Measurements from ENCODE around the gene PEX26. TPM values are rescaled to one million over a fixed set of nuclear protein-coding genes. Genes with fewer than 3 reads are reported as not detected.

PEX26 gene
- total RNA-seq, 1 donor from 2014 or later: 44.9 TPM

DNA sequence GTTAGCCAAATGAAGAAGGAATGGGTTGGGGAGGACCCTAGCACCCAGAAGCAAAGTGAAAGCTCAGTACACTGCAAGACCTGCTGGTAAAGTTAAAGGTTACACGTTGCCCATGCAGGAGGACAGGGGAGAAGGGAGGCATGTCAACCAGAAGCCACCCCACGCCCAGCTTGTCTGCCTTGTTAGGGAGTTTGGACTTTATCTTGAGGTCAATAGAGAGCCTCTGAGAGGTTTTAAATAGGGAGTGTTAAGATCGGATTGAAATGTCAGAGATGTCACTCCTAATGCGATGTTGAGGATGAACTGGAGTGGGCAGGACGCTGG, 18.7 kb upstream of the PEX26 start:
- Mint-ChIP-seq H3K4me1 (peaks cover 73% of the 10 kb centered on the region), H3K4me3 (no peak overlapping the region), H3K27me3 (ENCODE audit: low read depth) (no peaks in the 10 kb centered on the region), H3K36me3 (ENCODE audit: low read depth) (no peaks in the 10 kb centered on the region), H3K27ac (ENCODE audit: unreplicated experiment) (no peak overlapping the region), H3K9me3 (peaks cover 2% of the 10 kb centered on the region)
- DNase-seq (ENCODE audit: low read depth, low spot score): no peak
- TF ChIP-seq, protein P1, sequence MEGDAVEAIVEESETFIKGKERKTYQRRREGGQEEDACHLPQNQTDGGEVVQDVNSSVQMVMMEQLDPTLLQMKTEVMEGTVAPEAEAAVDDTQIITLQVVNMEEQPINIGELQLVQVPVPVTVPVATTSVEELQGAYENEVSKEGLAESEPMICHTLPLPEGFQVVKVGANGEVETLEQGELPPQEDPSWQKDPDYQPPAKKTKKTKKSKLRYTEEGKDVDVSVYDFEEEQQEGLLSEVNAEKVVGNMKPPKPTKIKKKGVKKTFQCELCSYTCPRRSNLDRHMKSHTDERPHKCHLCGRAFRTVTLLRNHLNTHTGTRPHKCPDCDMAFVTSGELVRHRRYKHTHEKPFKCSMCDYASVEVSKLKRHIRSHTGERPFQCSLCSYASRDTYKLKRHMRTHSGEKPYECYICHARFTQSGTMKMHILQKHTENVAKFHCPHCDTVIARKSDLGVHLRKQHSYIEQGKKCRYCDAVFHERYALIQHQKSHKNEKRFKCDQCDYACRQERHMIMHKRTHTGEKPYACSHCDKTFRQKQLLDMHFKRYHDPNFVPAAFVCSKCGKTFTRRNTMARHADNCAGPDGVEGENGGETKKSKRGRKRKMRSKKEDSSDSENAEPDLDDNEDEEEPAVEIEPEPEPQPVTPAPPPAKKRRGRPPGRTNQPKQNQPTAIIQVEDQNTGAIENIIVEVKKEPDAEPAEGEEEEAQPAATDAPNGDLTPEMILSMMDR (conservative IDR thresholded peaks at IDR 0.05): no peak

DNA sequence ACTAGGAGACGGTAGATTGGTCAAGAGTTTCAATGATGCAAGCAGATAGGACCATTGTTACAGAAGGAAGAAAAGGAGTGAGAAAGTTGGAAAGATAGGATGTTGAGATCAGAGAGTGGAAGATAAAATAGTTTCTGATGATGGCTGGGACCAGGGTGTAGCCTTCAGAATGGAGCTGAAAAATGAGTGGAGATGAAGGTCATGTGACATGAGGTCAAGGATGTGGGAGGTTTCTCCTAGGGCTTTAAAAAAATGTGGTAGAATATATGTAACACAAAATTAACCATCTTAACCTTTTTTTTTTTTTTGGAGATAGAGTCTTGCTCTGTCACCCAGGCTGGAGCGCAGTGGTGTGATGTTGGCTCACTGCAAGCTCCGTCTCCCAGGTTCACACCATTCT, 18.3 kb upstream of the PEX26 start:
- peaks cover 73% of the 10 kb centered on the region for H3K4me1 Mint-ChIP-seq
- DNase-seq (ENCODE audit: low read depth, low spot score): no peak
- H3K9me3 Mint-ChIP-seq: peaks cover 2% of the 10 kb centered on the region
- TF ChIP-seq, protein P1 (conservative IDR thresholded peaks at IDR 0.05): no peak
- no peaks in the 10 kb centered on the region for H3K27me3 Mint-ChIP-seq (ENCODE audit: low read depth)
- no peak overlapping the region for H3K27ac Mint-ChIP-seq (ENCODE audit: unreplicated experiment)
- no peaks in the 10 kb centered on the region for H3K36me3 Mint-ChIP-seq (ENCODE audit: low read depth)
- H3K4me3 Mint-ChIP-seq: no peak overlapping the region

DNA sequence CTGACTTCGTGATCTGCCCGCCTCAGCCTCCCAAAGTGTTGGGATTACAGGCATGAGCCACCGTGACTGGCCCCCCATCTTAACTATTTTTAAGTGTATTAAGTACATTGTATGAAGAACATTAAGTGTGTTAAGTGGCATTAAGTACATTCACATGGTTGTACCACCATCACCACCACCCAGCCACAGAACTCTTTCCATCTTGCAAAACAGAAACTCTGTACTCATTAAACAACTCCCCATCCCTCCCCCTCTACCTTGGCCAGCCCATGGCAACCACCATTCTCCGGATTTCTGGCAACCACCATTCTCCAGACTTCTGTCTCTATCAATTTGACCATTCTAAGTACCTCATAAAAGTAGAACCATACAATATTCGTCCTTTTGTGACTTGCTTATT, 17.8 kb upstream of the PEX26 start:
- DNase-seq (ENCODE audit: low read depth, low spot score): no peak
- Mint-ChIP-seq H3K27ac (ENCODE audit: unreplicated experiment) (no peak overlapping the region), H3K36me3 (ENCODE audit: low read depth) (no peaks in the 10 kb centered on the region), H3K9me3 (peaks cover 2% of the 10 kb centered on the region), H3K4me3 (no peak overlapping the region), H3K27me3 (ENCODE audit: low read depth) (peaks cover 3% of the 10 kb centered on the region), H3K4me1 (peaks cover 74% of the 10 kb centered on the region)
- TF ChIP-seq, protein P1 (conservative IDR thresholded peaks at IDR 0.05): no peak

DNA sequence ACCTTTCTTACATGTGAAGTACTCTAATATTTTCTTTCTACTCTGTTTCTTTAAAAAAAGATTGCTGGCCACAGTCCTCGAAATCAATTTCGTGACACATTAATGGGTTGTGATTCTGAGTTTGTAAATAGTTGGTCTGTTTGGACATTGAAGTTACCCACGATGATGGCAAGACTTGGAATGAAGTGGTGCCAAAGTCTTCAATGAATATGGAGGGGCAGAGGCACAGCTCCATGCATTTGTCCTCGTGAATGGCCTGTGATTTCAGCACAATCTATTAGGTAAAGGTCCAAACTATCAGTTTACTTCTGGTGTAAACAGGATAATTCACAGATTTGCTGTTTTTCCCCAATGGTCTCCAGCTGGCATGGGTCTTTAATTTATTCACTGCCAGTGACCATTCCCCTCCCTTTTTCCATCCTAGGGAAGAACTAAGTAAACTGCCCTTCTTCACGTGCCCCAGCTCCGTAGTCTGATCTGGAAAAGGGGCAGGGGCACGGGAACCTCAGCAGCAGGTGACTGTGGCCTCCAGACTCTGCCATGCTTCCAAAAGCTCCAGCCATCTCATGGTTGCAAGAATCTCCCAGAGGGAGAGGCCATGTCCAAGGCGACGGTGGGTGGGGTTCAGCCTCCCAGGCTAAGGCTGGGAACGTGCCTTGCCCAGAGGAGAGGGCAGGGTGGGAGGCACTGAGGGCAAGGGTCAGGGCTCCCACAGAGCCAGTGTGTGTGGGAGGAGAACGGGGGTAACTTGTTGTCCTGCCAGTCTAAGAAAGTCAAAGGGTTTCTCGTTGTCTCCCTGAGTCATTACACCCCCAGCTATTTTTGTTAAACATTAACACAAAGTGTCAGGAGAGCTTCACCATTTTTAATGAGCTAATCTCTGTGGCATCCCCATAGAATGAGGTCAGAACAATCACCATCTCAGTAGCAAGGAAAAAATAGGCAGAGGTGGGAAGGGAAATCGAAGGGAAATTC, 16.9 kb upstream of the PEX26 start:
- H3K4me3 Mint-ChIP-seq: peak overlapping the region; percentile 18
- TF ChIP-seq, protein P1 (conservative IDR thresholded peaks at IDR 0.05): no peak
- DNase-seq (ENCODE audit: low read depth, low spot score): no peak
- H3K4me1 Mint-ChIP-seq: peaks cover 76% of the 10 kb centered on the region
- no peaks in the 10 kb centered on the region for H3K36me3 Mint-ChIP-seq (ENCODE audit: low read depth)
- H3K9me3 Mint-ChIP-seq: peaks cover 2% of the 10 kb centered on the region
- H3K27ac Mint-ChIP-seq (ENCODE audit: unreplicated experiment): peak overlapping the region; percentile 30
- H3K27me3 Mint-ChIP-seq (ENCODE audit: low read depth): peaks cover 13% of the 10 kb centered on the region

DNA sequence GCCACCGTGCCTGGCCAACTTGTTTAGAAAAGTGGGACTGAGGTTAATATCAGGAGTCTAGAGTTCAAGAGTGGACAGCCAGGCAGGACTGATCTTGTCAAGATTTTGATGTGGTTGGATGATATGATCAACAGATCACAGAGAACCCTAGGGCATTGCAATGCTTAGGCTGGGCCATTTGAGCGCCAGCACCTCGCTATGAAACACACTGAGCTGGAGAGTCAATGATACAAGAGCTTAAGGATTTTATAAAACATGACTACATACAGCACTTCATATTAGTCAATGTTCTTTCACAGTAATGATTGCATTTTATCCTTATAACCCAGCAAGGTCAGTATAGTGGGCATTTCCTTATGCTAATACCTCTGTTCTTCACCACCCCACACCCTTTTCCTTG, 15.4 kb upstream of the PEX26 start:
- TF ChIP-seq, protein P1 (conservative IDR thresholded peaks at IDR 0.05): no peak
- DNase-seq (ENCODE audit: low read depth, low spot score): no peak
- H3K9me3 Mint-ChIP-seq: peaks cover 2% of the 10 kb centered on the region
- H3K27ac Mint-ChIP-seq (ENCODE audit: unreplicated experiment): peak overlapping the region; percentile 51
- H3K4me1 Mint-ChIP-seq: peaks cover 76% of the 10 kb centered on the region
- no peaks in the 10 kb centered on the region for H3K36me3 Mint-ChIP-seq (ENCODE audit: low read depth)
- no peak overlapping the region for H3K4me3 Mint-ChIP-seq
- H3K27me3 Mint-ChIP-seq (ENCODE audit: low read depth): peaks cover 19% of the 10 kb centered on the region

Data from neural crest cell (in vitro differentiated cells).